Mucosa of stomach (tissue), 1 donor: ENCODE results near the gene CACNA1E.

Experiments
- H3K27me3 ChIP-seq: one replicate; pipeline ENCODE4 v1.7.0; 2013; ENCODE audit warnings: mild to moderate bottlenecking, low read length; ENCODE audit not compliant: control insufficient read depth, insufficient read depth
- H3K36me3 ChIP-seq: one replicate; pipeline ENCODE4 v1.7.0; 2013; ENCODE audit warnings: low read length; ENCODE audit not compliant: control insufficient read depth, insufficient read depth
- H3K4me1 ChIP-seq: one replicate; pipeline ENCODE4 v1.7.0; 2013; ENCODE audit warnings: mild to moderate bottlenecking, low read length; ENCODE audit not compliant: control insufficient read depth, insufficient read depth
- H3K4me3 ChIP-seq: one replicate; pipeline ENCODE4 v1.7.0; 2013; ENCODE audit warnings: low read length
- H3K9ac ChIP-seq: one replicate; pipeline ENCODE4 v1.7.0; 2013; ENCODE audit warnings: mild to moderate bottlenecking, low read length, moderate library complexity
- H3K9me3 ChIP-seq: one replicate; pipeline ENCODE4 v1.7.0; 2013; ENCODE audit warnings: mild to moderate bottlenecking, low read length, moderate library complexity; ENCODE audit not compliant: control insufficient read depth
- donor health status: Pancreatic carcinoma.

Gene CACNA1E

GRCh38 chr1:181559142-181559541 is 75.8 kb downstream of the CACNA1E start:
- no peaks in the 10 kb centered on the region for H3K27me3 ChIP-seq
- H3K4me1 ChIP-seq, result no peaks in the 10 kb centered on the region
- H3K4me3 ChIP-seq, result no peak overlapping the region
- no peaks in the 10 kb centered on the region for H3K36me3 ChIP-seq
- H3K9me3 ChIP-seq, result no peaks in the 10 kb centered on the region
- H3K9ac ChIP-seq, result no peak overlapping the region

DNA sequence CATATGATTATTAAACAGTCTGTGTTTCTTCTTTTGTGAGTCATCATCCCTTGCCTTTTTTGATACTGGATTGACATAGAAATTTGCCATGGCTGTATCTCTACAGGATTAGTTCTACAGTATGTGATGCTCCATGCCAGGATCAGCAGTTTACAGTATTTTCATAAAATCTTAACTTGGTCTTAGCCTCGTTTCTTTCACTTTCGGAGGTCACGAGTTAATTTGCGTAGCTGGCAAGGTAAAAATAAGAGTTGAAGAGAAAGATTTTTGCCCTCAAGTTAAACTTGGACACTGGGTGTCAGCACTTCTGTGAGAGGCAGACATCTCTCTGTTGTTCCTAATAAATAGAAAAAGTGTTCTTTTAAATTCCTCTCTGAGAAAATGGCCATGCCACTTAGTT is 79.1 kb downstream of the CACNA1E start:
- H3K9me3 ChIP-seq, result no peaks in the 10 kb centered on the region
- H3K4me1 ChIP-seq, result no peaks in the 10 kb centered on the region
- no peak overlapping the region for H3K4me3 ChIP-seq
- no peaks in the 10 kb centered on the region for H3K27me3 ChIP-seq
- H3K36me3 ChIP-seq, result no peaks in the 10 kb centered on the region
- no peak overlapping the region for H3K9ac ChIP-seq

DNA sequence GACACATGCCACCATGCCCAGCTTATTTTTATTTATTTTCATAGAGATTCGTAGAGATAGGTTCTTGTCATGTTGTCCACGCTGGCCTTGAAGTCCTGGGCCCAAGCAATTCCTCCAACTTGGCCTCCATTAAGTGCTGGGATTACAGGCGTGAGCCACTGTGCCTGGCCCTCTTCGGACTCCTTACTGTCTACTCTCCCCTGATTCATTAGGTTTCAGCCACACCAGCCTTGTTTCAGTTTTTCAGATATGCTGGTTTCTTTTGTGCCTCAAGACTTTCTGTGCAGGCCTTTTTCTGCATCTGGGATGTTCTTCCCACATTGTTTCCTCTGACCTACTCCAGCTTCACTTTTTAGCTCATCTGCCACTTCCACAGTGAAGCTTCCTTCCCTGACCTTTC is 85.4 kb downstream of the CACNA1E start:
- Histone ChIP-seq H3K4me1 (no peaks in the 10 kb centered on the region), H3K36me3 (no peaks in the 10 kb centered on the region), H3K9ac (no peak overlapping the region), H3K27me3 (no peaks in the 10 kb centered on the region), H3K4me3 (no peak overlapping the region), H3K9me3 (no peaks in the 10 kb centered on the region)

GRCh38 chr1:181577475-181577874 is 94.2 kb downstream of the CACNA1E start:
- H3K36me3 ChIP-seq, result no peaks in the 10 kb centered on the region
- no peak overlapping the region for H3K9ac ChIP-seq
- no peaks in the 10 kb centered on the region for H3K27me3 ChIP-seq
- no peak overlapping the region for H3K4me3 ChIP-seq
- H3K4me1 ChIP-seq, result no peaks in the 10 kb centered on the region
- no peaks in the 10 kb centered on the region for H3K9me3 ChIP-seq

- Histone ChIP-seq H3K9me3 (no peaks in the 10 kb centered on the region), H3K27me3 (no peaks in the 10 kb centered on the region), H3K9ac (no peak overlapping the region), H3K4me1 (no peaks in the 10 kb centered on the region), H3K36me3 (no peaks in the 10 kb centered on the region), H3K4me3 (no peak overlapping the region)
Observed at GRCh38 chr1:181583598-181583997, 100.3 kb downstream of the CACNA1E start.

DNA sequence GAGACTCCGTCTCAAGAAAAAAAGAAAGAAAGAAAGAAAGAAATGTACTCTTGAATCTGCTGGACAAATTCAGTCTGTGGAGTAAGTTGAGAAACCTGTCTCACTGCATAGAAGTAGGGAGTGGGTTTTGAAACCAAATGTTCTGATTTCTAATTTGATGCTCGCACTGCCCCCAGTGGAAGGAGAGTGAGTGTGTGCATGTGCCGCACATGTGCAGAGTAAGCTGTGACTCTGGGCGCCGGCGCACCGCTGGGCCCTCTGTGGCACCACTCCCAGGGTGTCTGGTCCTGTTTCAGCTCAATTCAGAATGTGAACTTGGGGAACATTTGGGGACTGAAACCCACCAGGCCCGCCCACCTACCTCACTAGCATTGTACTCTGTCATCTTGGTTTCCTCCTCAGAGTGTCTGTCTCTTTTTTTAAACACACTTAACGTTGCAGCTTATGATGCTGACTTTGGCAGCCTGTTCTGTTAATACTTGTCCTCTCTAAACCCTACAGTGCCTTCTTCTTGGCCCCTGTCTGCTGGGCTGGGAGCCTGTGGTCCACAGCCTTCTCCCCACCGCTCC is 104.6 kb downstream of the CACNA1E start:
- H3K27me3 ChIP-seq, result no peaks in the 10 kb centered on the region
- no peak overlapping the region for H3K9ac ChIP-seq
- no peaks in the 10 kb centered on the region for H3K36me3 ChIP-seq
- no peaks in the 10 kb centered on the region for H3K4me1 ChIP-seq
- no peaks in the 10 kb centered on the region for H3K9me3 ChIP-seq
- no peak overlapping the region for H3K4me3 ChIP-seq

DNA sequence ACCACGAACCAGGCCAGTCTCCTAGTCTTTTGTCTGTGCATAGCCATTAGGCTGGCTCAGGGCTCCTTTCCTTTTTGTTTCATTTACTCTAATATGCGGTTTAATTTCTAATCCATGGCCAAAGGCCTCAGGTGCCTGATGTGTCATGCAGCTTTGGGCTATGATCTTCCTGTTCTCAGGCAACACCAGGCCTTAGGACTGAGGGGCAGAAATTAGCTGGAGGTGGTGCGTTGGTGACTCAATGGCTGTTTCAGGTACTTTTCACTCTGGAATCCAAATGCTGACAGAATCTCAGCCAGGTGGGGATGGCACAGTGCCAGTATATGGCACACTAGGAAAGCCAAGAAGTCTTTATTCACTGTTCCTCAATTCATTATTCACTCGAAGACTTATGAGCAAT is 105.3 kb downstream of the CACNA1E start:
- Histone ChIP-seq H3K4me3 (no peak overlapping the region), H3K36me3 (no peaks in the 10 kb centered on the region), H3K9ac (no peak overlapping the region), H3K27me3 (no peaks in the 10 kb centered on the region), H3K9me3 (no peaks in the 10 kb centered on the region), H3K4me1 (no peaks in the 10 kb centered on the region)

- no peaks in the 10 kb centered on the region for H3K27me3 ChIP-seq
- no peak overlapping the region for H3K9ac ChIP-seq
- no peaks in the 10 kb centered on the region for H3K4me1 ChIP-seq
- H3K36me3 ChIP-seq, result no peaks in the 10 kb centered on the region
- H3K9me3 ChIP-seq, result no peaks in the 10 kb centered on the region
- H3K4me3 ChIP-seq, result no peak overlapping the region
Observed at GRCh38 chr1:181592255-181592859, 109.0 kb downstream of the CACNA1E start.

DNA sequence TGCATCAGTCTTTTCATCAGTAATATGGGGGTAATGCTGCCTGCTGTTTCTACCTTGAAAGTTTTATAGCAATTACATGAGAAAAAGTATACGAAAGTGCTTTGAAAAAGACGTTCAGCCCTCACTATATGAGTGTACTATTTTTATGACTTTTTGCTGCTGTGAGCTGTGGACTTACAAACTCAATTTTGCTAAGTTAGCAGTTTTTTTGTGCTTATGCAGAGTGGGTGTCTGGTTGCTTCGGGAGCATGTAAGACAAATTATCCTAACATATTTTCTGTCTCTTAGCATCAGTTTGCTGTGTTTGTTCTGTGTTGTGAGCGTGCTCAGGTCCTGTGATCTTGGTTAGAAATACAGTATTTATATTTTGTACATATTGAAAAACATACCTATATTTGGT is 109.7 kb downstream of the CACNA1E start:
- no peaks in the 10 kb centered on the region for H3K4me1 ChIP-seq
- H3K9ac ChIP-seq, result no peak overlapping the region
- no peaks in the 10 kb centered on the region for H3K9me3 ChIP-seq
- H3K36me3 ChIP-seq, result no peaks in the 10 kb centered on the region
- no peak overlapping the region for H3K4me3 ChIP-seq
- no peaks in the 10 kb centered on the region for H3K27me3 ChIP-seq

DNA sequence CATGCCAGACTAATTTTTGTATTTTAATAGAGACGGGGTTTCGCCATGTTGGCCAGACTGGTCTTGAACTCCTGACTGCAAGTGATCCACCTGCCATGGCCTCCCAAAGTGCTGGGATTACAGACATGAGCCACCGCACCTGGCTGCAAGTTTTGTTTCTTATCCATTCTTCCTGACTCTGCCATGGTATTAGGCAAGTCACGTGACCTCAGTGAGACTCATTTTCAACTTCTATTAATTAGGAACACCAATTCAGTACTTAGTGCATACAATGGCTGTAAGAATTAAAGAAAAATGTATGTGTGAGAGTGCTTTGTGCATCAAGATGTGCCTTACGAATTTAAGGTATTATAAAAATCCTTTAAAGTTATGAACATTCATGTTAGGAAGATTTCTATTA is 111.2 kb downstream of the CACNA1E start:
- no peaks in the 10 kb centered on the region for H3K4me1 ChIP-seq
- no peaks in the 10 kb centered on the region for H3K9me3 ChIP-seq
- no peaks in the 10 kb centered on the region for H3K27me3 ChIP-seq
- H3K9ac ChIP-seq, result no peak overlapping the region
- H3K36me3 ChIP-seq, result no peaks in the 10 kb centered on the region
- no peak overlapping the region for H3K4me3 ChIP-seq

DNA sequence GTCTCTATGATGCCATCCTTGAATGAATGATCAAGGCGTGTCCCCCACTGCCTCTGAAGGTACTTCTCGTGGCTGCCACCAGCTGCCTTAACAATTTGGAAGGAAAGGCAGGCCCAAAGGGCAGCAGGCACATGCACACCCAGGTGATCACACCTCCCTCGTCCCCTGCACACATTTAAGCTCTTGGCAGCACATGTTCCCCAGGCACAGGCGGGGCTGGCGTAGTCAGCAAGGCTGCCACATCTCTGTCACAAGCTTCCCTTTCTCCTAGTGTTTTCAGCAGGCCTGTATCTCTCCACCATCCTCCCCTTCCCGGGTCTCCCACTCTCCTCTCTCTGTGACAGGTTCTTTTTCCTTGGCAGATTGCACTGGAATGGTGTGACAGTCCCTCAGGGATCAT is 111.9 kb downstream of the CACNA1E start:
- H3K9me3 ChIP-seq, result no peaks in the 10 kb centered on the region
- no peaks in the 10 kb centered on the region for H3K4me1 ChIP-seq
- H3K9ac ChIP-seq, result no peak overlapping the region
- H3K27me3 ChIP-seq, result no peaks in the 10 kb centered on the region
- no peaks in the 10 kb centered on the region for H3K36me3 ChIP-seq
- no peak overlapping the region for H3K4me3 ChIP-seq

DNA sequence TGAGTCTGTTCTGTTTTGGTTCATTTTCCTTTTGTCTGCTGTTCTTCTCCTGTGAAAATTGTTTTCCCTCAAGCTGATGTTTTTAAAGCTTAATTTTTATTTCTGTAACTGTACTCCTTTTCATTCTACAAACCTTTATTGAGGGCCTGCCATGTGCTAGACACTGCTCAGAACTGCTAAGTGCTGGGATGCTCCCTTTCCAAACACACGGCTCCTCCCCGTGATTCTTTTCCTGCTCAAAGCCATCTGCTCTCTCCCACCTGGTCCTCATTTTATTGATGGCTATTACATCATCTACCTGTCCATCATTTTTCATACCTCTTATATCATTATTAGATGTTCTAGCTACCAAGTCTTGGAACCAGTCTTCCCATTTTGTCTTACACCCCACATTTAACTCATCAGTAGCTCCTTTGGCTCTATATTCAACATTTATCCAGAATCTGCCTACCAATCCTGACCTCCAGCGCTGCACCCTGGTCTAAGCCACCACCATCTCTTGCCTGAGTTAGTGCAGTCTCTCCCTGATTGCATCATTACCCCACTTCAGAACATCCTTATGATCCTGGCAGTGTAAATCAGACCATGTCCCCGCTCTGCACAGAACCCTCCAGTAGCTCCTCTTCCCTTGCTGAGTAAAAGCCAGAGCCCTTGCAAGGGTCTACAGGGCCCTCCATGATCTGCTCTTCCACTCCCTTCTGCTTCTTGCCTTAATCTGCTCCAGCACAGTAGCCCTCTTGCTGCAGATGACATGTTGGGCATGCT is 118.1 kb downstream of the CACNA1E start:
- H3K4me1 ChIP-seq, result no peaks in the 10 kb centered on the region
- no peaks in the 10 kb centered on the region for H3K27me3 ChIP-seq
- no peaks in the 10 kb centered on the region for H3K36me3 ChIP-seq
- no peak overlapping the region for H3K4me3 ChIP-seq
- no peak overlapping the region for H3K9ac ChIP-seq
- no peaks in the 10 kb centered on the region for H3K9me3 ChIP-seq
